ENCODE measurements around the gene KCNJ6. TPM values are rescaled to one million over a fixed set of nuclear protein-coding genes. Genes with fewer than 3 reads are reported as not detected.

Gene KCNJ6
- total RNA-seq, 1 donor from 2014 or later = 2.6 TPM

DNA sequence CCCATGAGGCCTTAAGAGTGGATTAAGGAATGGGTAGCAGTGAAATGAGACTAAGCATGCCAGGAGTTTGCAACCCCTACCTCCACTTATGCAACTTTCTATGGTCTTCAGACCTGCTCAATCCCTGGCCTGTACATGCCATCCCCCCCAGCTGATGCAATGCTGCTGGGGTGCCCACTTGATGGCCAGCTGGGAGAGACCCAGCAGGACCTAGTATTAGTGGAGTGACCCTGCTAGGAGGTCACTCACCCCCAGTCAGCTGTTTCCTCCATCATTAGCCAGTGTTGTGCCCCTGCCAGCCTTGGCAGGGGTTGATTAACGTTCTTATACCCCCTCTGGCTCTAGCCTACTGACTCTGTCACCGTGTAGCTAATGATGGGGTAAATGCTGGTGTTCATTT, 313.1 kb downstream of the KCNJ6 start:
- peaks cover 5% of the 10 kb centered on the region for H3K9me3 Mint-ChIP-seq (ENCODE audit: unreplicated experiment)
- Histone ChIP-seq H4K20me1 (ENCODE audit: insufficient read depth, low read length) (no peaks in the 10 kb centered on the region), H3K4me2 (ENCODE audit: low read length) (no peak overlapping the region), H3K4me1 (ENCODE audit: insufficient read depth, low read length) (no peaks in the 10 kb centered on the region), H3K79me2 (ENCODE audit: insufficient read depth, low read length) (no peaks in the 10 kb centered on the region), H2AFZ (ENCODE audit: low read depth, low read length) (no peak overlapping the region), H3K36me3 (ENCODE audit: insufficient read depth, low read length) (no peaks in the 10 kb centered on the region), H3K9ac (ENCODE audit: low read length) (no peak overlapping the region), H3K4me3 (ENCODE audit: insufficient read depth, low read depth, low read length) (no peak overlapping the region), H3K9me3 (ENCODE audit: insufficient read depth, low read depth, low read length) (no peaks in the 10 kb centered on the region), H3K27ac (ENCODE audit: low read depth, low read length) (no peak overlapping the region), H3K27me3 (ENCODE audit: insufficient read depth, low read length) (peaks cover 13% of the 10 kb centered on the region)
- peaks cover 3% of the 10 kb centered on the region for H3K36me3 Mint-ChIP-seq (ENCODE audit: low read depth, unreplicated experiment)
- peaks cover 9% of the 10 kb centered on the region for H3K27me3 Mint-ChIP-seq (ENCODE audit: low read depth, unreplicated experiment)
- no peak overlapping the region for H3K27ac Mint-ChIP-seq (ENCODE audit: unreplicated experiment)
- FAIRE-seq (no peak), DNase-seq (ENCODE audit: low read depth) (no peak)
- no peaks in the 10 kb centered on the region for H3K4me1 Mint-ChIP-seq (ENCODE audit: low read depth, unreplicated experiment)
- no peak overlapping the region for H3K4me3 Mint-ChIP-seq (ENCODE audit: unreplicated experiment)
- no peak for TF ChIP-seq EZH2 (IDR thresholded peaks at IDR 0.05; ENCODE audit: insufficient read depth, low read length)
- TF ChIP-seq, protein P1, sequence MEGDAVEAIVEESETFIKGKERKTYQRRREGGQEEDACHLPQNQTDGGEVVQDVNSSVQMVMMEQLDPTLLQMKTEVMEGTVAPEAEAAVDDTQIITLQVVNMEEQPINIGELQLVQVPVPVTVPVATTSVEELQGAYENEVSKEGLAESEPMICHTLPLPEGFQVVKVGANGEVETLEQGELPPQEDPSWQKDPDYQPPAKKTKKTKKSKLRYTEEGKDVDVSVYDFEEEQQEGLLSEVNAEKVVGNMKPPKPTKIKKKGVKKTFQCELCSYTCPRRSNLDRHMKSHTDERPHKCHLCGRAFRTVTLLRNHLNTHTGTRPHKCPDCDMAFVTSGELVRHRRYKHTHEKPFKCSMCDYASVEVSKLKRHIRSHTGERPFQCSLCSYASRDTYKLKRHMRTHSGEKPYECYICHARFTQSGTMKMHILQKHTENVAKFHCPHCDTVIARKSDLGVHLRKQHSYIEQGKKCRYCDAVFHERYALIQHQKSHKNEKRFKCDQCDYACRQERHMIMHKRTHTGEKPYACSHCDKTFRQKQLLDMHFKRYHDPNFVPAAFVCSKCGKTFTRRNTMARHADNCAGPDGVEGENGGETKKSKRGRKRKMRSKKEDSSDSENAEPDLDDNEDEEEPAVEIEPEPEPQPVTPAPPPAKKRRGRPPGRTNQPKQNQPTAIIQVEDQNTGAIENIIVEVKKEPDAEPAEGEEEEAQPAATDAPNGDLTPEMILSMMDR (IDR thresholded peaks at IDR 0.05; ENCODE audit: insufficient read depth, low read depth, low read length) = no peak

DNA sequence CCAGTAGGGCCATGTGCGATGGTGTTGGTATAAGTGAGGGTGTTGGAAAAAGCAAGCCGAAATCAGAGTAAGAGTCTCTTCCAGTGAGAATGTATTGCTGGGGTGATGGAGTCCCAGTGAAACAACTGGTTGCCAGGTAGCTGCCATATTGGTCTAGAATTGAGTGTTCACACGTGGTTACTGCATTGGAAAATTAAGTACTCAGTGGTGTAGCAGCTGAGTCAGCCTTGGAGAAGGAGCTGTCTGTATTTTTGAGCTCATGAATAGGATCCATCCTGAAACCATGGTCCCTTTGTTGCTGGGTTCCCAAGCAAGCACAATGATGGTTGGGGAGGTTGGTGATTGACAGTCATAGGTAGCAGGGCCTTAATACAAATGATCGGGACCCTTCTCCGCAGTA, 314.3 kb downstream of the KCNJ6 start:
- H3K27me3 Mint-ChIP-seq (ENCODE audit: low read depth, unreplicated experiment) = peaks cover 9% of the 10 kb centered on the region
- H2AFZ ChIP-seq (ENCODE audit: low read depth, low read length) = no peak overlapping the region
- no peak overlapping the region for H3K4me3 Mint-ChIP-seq (ENCODE audit: unreplicated experiment)
- TF ChIP-seq, protein P1 (IDR thresholded peaks at IDR 0.05; ENCODE audit: insufficient read depth, low read depth, low read length) = no peak
- TF ChIP-seq EZH2 (IDR thresholded peaks at IDR 0.05; ENCODE audit: insufficient read depth, low read length) = no peak
- FAIRE-seq (no peak), DNase-seq (ENCODE audit: low read depth) (no peak)
- no peaks in the 10 kb centered on the region for H3K36me3 ChIP-seq (ENCODE audit: insufficient read depth, low read length)
- H3K4me1 ChIP-seq (ENCODE audit: insufficient read depth, low read length) = no peaks in the 10 kb centered on the region
- no peak overlapping the region for H3K27ac ChIP-seq (ENCODE audit: low read depth, low read length)
- H3K4me2 ChIP-seq (ENCODE audit: low read length) = no peak overlapping the region
- H3K4me3 ChIP-seq (ENCODE audit: insufficient read depth, low read depth, low read length) = no peak overlapping the region
- no peak overlapping the region for H3K9ac ChIP-seq (ENCODE audit: low read length)
- no peaks in the 10 kb centered on the region for H3K4me1 Mint-ChIP-seq (ENCODE audit: low read depth, unreplicated experiment)
- H3K27me3 ChIP-seq (ENCODE audit: insufficient read depth, low read length) = peaks cover 11% of the 10 kb centered on the region
- peaks cover 3% of the 10 kb centered on the region for H3K36me3 Mint-ChIP-seq (ENCODE audit: low read depth, unreplicated experiment)
- H3K27ac Mint-ChIP-seq (ENCODE audit: unreplicated experiment) = no peak overlapping the region
- no peaks in the 10 kb centered on the region for H3K9me3 ChIP-seq (ENCODE audit: insufficient read depth, low read depth, low read length)
- no peaks in the 10 kb centered on the region for H4K20me1 ChIP-seq (ENCODE audit: insufficient read depth, low read length)
- H3K9me3 Mint-ChIP-seq (ENCODE audit: unreplicated experiment) = peaks cover 11% of the 10 kb centered on the region
- no peaks in the 10 kb centered on the region for H3K79me2 ChIP-seq (ENCODE audit: insufficient read depth, low read length)

GRCh38 chr21:37601027-37601426, 315.2 kb downstream of the KCNJ6 start:
- Mint-ChIP-seq H3K9me3 (ENCODE audit: unreplicated experiment) (peaks cover 11% of the 10 kb centered on the region), H3K27me3 (ENCODE audit: low read depth, unreplicated experiment) (peaks cover 5% of the 10 kb centered on the region), H3K4me1 (ENCODE audit: low read depth, unreplicated experiment) (no peaks in the 10 kb centered on the region), H3K4me3 (ENCODE audit: unreplicated experiment) (no peak overlapping the region), H3K27ac (ENCODE audit: unreplicated experiment) (no peak overlapping the region), H3K36me3 (ENCODE audit: low read depth, unreplicated experiment) (peaks cover 3% of the 10 kb centered on the region)
- H3K4me1 ChIP-seq (ENCODE audit: insufficient read depth, low read length) = no peaks in the 10 kb centered on the region
- TF ChIP-seq, protein P1 (IDR thresholded peaks at IDR 0.05; ENCODE audit: insufficient read depth, low read depth, low read length) = no peak
- no peak for TF ChIP-seq EZH2 (IDR thresholded peaks at IDR 0.05; ENCODE audit: insufficient read depth, low read length)
- no peak overlapping the region for H3K9ac ChIP-seq (ENCODE audit: low read length)
- H3K27ac ChIP-seq (ENCODE audit: low read depth, low read length) = no peak overlapping the region
- no peaks in the 10 kb centered on the region for H3K36me3 ChIP-seq (ENCODE audit: insufficient read depth, low read length)
- no peak for FAIRE-seq
- H3K9me3 ChIP-seq (ENCODE audit: insufficient read depth, low read depth, low read length) = no peaks in the 10 kb centered on the region
- H3K27me3 ChIP-seq (ENCODE audit: insufficient read depth, low read length) = peaks cover 9% of the 10 kb centered on the region
- no peak overlapping the region for H3K4me3 ChIP-seq (ENCODE audit: insufficient read depth, low read depth, low read length)
- no peaks in the 10 kb centered on the region for H4K20me1 ChIP-seq (ENCODE audit: insufficient read depth, low read length)
- no peak for DNase-seq (ENCODE audit: low read depth)
- no peak overlapping the region for H2AFZ ChIP-seq (ENCODE audit: low read depth, low read length)
- H3K4me2 ChIP-seq (ENCODE audit: low read length) = no peak overlapping the region
- H3K79me2 ChIP-seq (ENCODE audit: insufficient read depth, low read length) = no peaks in the 10 kb centered on the region

All from astrocyte (in vitro differentiated cells and primary cell).